ENCODE results near the gene CLEC3B. TPM values are rescaled to one million over a fixed set of nuclear protein-coding genes. Genes with fewer than 3 reads are reported as not detected.

The CLEC3B gene
- total and polyA plus RNA-seq, 2 of the 8 experiments (the other 6 are each of a cell fraction or from before 2014, with no cell fraction given), result 0.32 TPM; not detected in 1

DNA sequence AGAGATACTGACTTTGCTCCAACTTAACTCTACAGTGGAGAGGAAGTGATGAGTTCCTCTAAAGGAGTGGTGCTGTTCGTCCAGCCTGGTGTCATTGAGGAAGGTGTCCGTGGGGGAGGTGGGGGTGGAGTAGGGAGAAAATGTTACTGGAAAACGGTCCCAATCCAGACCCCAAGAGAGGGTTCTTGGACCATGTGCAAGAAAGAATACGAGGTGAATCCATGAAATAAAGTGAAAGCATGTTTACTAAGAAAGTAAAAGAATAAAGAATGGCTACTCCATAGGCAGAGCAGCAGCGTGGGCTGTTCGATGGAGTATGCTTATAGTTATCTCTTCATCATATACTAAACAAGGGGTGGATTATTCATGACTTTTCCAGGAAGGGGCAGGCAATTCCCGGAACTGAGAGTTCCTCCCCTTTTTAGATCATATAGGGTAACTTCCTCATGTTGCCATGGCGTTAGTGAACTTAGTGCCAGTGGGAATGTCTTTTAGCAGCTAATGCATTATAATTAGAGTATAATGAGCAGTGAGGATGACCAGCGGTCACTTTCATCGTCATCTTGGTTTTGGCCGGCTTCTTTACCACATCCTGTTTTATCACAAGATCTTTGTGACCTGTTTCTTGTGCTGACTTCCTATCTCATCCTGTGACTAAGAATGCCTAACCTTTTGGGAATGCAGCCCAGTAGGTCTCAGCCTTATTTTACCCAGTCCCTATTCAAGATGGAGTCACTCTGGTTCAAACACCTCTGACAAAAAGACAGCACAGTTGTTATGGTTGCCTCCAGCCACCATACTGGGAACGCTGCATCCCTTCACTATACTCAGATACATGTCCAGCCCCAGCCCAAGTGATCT, 38.6 kb downstream of the CLEC3B start:
- Histone ChIP-seq H3K36me3 (ENCODE audit: control insufficient read depth in 2 of 4, insufficient read depth in 4 of 4, low read length in 3 of 4) (no peaks in the 10 kb centered on the region), H4K5ac (ENCODE audit: insufficient read length, low read depth, low read length) (no peak overlapping the region), H3K9me3 (ENCODE audit: insufficient read depth in 2 of 2, low read depth in 1 of 2, low read length in 1 of 2) (no peaks in the 10 kb centered on the region), H2AK5ac (ENCODE audit: low read depth, low read length) (no peak overlapping the region), H3K27ac (ENCODE audit: low read depth, low read length) (no peak overlapping the region), H2AFZ (ENCODE audit: low read length) (no peak overlapping the region), H4K8ac (ENCODE audit: extremely low read depth, insufficient read depth, low read length) (no peak overlapping the region), H3K4me1 (replicated peaks in 1 of 4; ENCODE audit: control insufficient read depth in 3 of 4, insufficient read depth in 4 of 4, low read length in 3 of 4) (peaks cover 0 to 10% (median 2%) of the 10 kb centered on the region in 4 experiments; a peak in 4 of 7 replicates), H3K23me2 (ENCODE audit: low read depth, low read length) (no peaks in the 10 kb centered on the region), H3K79me1 (ENCODE audit: low read depth, low read length) (no peaks in the 10 kb centered on the region), H2BK120ac (replicated peaks; ENCODE audit: low read depth, low read length) (no peak overlapping the region), H3K4me2 (ENCODE audit: insufficient read depth in 1 of 2, low read depth in 2 of 2, low read length in 2 of 2) (no peak overlapping the region), H2BK5ac (ENCODE audit: low read depth, low read length) (no peak overlapping the region), H3K27me3 (replicated peaks in 1 of 4; ENCODE audit: control insufficient read depth in 3 of 4, extremely low read depth in 1 of 4, insufficient read depth in 3 of 4, low read length in 3 of 4) (peaks cover 0 to 4% (median 1%) of the 10 kb centered on the region in 4 experiments; a peak in 4 of 7 replicates), H3K14ac (ENCODE audit: insufficient read length) (no peak overlapping the region), H3K4me3 (ENCODE audit: extremely low read depth in 1 of 4, insufficient read depth in 2 of 4, low read depth in 3 of 4, low read length in 4 of 4) (no peak overlapping the region), H3K56ac (replicated peaks; ENCODE audit: insufficient read length, low read depth, low read length) (no peak overlapping the region), H4K20me1 (replicated peaks in 1 of 2; ENCODE audit: control insufficient read depth in 1 of 2, insufficient read depth in 2 of 2, low read length in 2 of 2) (no peaks in the 10 kb centered on the region), H3K23ac (ENCODE audit: insufficient read length) (no peak overlapping the region), H3K18ac (ENCODE audit: extremely low read depth, low read length) (no peak overlapping the region), H3K79me2 (ENCODE audit: control insufficient read depth in 1 of 2, insufficient read depth in 2 of 2, low read length in 2 of 2) (no peaks in the 10 kb centered on the region), H2BK20ac (ENCODE audit: low read length) (no peak overlapping the region), H4K91ac (replicated peaks; ENCODE audit: insufficient read length, low read length) (no peak overlapping the region), H3K9ac (replicated peaks in 1 of 4; ENCODE audit: extremely low read depth in 1 of 4, low read depth in 3 of 4, low read length in 3 of 4) (no peak overlapping the region), H2BK12ac (ENCODE audit: low read depth, low read length) (no peak overlapping the region), H3K4ac (replicated peaks; ENCODE audit: insufficient read length, low read depth, low read length) (no peak overlapping the region), H2BK15ac (ENCODE audit: low read length) (no peak overlapping the region)
- FAIRE-seq (no peak), DNase-seq (ENCODE audit: low read depth in 1 of 2, low spot score in 2 of 2) (no peak)
- 86% methylated on average over 12 of the region's 12 CpGs; no CpG with 5 or more reads in 1 of the 2 experiments for WGBS, 2 experiments (ENCODE audit: extremely low coverage in 1 of 2, insufficient coverage in 1 of 2, insufficient read length in 1 of 2, insufficient replicate concordance in 2 of 2, low coverage in 1 of 2, low lambda C conversion rate in 2 of 2, missing lambda C conversion rate in 1 of 2)
- ChIA-PET POLR2A (ENCODE audit: partially characterized antibody) (interaction anchor here (1.1 kb wide), 1 partner anchor 11 kb away, joined by 3 read pairs; no protein-coding TSS in a partner anchor), CTCF (ENCODE audit: partially characterized antibody) (interaction anchor here (0.5 to 2.5 kb wide), 5 partner anchors 9 to 261 kb away, joined by 4 to 8 read pairs (median 4); no protein-coding TSS in a partner anchor)
- TF ChIP-seq MAFK (IDR thresholded peaks at IDR 0.05; ENCODE audit: low read depth, low read length) (no peak), SIRT6 (IDR thresholded peaks at IDR 0.05; ENCODE audit: low read length) (no peak), SIX5 (IDR thresholded peaks at IDR 0.05; ENCODE audit: low read depth, low read length) (no peak), JUND (IDR thresholded peaks at IDR 0.05; ENCODE audit: low read length) (no peak), RAD21 (IDR thresholded peaks at IDR 0.05 in 1 of 2, conservative IDR thresholded peaks at IDR 0.05 in 1 of 2; ENCODE audit: low read depth in 2 of 2, low read length in 2 of 2) (no peak), BACH1 (IDR thresholded peaks at IDR 0.05; ENCODE audit: low read length) (no peak)
